ENCODE measurements around the gene KPNA6. TPM values are rescaled to one million over a fixed set of nuclear protein-coding genes. Genes with fewer than 3 reads are reported as not detected.
"Not testable (repeated sequence)": the region's sequence is repeated elsewhere in the genome, so short reads cannot be mapped to it uniquely, and the experiment has no call there.

Gene KPNA6
- polyA plus RNA-seq, 1 donor, result 39.9 TPM

- no peak for DNase-seq
Observed at GRCh38 chr1:32094746-32095521, 12.9 kb upstream of the KPNA6 start.

DNA sequence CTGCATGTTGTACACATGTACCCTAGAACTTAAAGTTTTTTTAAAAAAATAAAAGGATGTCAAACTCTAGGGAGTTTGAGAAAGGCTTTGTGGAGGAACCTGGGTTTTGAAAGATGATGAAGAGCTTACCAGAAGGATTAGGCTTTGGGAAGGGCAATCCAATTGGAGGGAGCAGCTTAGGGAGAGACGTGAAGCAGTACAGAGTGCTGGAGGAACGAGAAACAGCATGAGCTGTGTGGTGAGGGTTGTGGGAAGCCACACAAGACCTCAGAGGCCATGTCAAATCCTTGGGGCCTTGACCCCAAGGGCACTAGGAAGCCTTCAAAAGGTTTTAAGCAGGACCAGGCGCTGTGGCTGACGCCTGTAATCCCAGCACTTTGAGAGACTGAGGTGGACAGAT, 8.4 kb upstream of the KPNA6 start:
- no peak for DNase-seq

DNA sequence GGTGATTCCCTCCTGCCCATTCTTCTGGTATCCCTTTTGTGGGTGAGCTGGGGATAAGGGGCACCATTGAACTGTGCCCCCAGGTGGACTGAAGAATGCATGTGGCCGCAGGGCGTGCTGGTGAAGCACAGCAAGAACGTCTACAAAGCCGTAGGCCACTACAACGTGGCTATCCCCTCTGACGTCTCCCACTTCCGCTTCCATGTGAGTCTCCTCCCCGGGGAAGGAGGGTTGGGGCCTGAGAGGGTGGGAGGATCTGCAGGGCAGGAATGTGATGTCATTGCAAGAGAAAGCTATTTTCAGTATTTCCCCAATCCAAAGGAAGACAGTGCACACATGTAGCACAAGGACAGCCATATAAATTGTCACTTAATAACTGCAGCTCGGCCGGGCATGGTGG, 7.5 kb upstream of the KPNA6 start:
- no peak for DNase-seq

GRCh38 chr1:32100807-32101708, 6.8 kb upstream of the KPNA6 start:
- no peak for DNase-seq

GRCh38 chr1:32104127-32104526, 3.7 kb upstream of the KPNA6 start:
- DNase-seq, result no peak

GRCh38 chr1:32105338-32105737, 2.5 kb upstream of the KPNA6 start:
- DNase-seq, result no peak

- DNase-seq, result no peak
Observed at GRCh38 chr1:32106663-32107275, 1.1 kb upstream of the KPNA6 start.

- no peak for DNase-seq
Observed at GRCh38 chr1:32111040-32111623, 3.3 kb downstream of the KPNA6 start.

DNA sequence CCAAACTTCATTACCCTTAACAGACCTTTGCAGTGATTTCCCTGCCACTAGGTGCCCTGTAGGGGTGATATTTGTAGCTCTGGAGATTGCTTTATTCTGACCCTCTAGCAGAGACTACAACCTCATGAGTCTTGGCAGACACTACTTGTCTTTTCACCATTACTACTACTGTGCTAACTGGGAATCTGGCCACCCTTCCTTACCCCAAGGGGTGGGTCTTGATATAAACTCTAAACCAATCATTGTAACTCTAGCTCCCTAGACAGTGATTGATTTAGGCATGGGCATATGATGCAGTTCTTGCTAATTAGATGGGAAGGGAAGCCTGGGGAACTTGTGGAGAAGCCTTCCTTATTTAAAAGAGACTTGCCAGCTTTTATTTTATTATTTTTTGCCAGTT, 3.9 kb downstream of the KPNA6 start:
- no peak for DNase-seq

DNA sequence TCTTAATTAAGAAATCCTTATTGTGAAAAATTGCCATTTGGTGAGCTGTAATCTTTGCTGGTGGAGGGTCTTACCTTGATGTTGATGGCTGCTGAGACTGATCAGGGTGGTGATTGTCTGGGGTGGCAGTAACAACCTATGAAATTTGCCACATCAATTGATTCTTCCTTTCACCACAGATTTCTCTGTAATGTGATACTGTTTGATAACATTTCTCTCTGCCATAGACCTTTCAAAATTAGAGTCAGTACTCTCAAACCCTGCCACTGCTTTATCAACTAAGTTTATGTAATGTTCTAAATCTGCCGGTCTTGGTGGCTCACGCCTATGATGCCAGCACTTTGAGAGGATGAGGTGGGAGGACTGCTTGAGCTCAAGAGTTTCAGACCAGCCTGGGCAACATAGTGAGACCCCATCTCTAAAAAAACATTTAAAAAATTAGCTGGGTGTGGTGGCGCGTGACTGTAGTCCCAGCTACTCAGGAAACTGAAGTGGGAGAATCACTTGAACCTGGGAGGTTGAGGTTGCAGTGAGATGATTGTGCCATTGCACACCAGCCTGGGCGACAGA, 5.0 kb downstream of the KPNA6 start:
- no peak for DNase-seq

- not testable (repeated sequence) for DNase-seq
Observed at GRCh38 chr1:32113436-32113835, 5.6 kb downstream of the KPNA6 start.

- DNase-seq, result no peak
Observed at GRCh38 chr1:32114420-32114819, 6.6 kb downstream of the KPNA6 start.

- no peak for DNase-seq
Observed at GRCh38 chr1:32115496-32115895, 7.6 kb downstream of the KPNA6 start.

- no peak for DNase-seq
Observed at GRCh38 chr1:32116531-32116930, 8.7 kb downstream of the KPNA6 start.

- DNase-seq, result no peak
Observed at GRCh38 chr1:32122151-32122550, 14.3 kb downstream of the KPNA6 start.

DNA sequence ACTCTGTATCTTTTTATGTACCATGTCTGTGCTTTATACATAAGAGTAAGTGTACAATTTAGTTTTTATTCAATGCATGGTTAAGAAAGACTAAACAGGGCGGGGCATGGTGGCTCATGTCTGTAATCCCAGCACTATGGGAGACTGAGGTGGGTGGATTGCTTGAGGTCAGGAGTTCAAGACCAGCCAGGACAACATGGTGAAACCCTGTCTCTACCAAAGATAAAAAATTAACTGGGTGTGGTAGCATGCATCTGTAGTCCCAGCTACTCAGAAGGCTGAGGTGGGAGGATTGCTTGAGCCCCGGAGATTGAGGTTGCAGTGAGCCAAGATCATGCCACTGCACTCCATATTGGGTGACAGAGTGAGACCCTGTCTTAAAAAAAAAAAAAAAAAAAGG, 15.5 kb downstream of the KPNA6 start:
- not testable (repeated sequence) for DNase-seq

DNA sequence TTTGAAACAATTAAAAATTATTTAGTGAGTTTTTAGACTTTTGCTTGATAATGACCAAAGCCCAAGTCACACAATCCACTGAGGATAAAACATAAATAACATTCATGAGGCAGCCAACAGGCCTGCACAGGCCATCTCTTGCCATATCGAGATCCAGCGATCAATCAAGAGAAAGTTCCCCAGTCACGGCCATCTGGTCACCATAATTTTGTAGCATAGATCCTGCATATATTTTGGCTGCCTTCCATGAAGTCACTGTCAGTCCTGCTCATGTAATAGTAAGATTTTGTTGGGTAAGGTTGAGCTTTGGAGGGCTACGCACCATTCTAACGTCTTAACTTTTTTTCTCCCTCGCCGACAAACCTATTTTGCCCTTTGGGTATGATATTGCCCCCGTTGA, 17.5 kb downstream of the KPNA6 start:
- no peak for DNase-seq

DNA sequence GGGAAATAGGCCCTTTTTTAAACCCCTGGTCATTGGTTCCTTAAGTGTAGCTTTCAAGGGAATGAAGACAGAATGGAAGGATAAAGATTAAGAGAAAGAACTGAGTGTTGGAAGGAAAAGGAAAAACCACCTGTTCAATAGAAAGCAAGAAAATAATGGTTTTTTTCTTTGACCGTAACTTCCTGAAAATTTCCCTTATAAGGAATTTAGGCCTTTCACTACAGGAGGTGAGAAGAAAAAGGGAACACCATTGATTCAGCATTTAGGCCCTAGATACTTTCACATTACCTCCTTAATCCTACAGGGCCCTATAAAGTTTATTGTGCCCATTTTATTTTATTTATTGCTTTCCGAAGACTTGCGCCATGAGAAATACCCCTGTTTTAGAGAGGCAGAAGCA, 18.9 kb downstream of the KPNA6 start:
- no peak for DNase-seq

- no peak for DNase-seq
Observed at GRCh38 chr1:32127409-32128198, 19.7 kb downstream of the KPNA6 start.

DNA sequence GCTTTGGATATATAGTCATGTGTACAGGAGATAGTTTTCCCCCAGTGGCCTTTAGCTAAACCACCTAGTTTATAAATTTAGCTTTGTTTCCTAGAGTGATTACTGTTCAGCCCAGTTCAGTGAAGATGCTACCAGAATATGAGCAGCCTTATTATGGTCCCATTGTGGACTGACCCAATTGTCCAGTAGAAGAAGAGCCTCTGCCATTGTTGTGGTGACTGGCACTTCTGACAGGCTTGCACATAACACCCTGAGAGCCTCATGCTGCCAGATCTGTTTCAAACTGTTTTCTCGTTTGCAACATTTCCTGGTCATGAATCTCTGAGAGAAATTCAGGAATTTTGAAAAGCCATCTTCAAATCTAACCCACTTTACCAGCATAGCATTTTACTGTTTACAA, 20.6 kb downstream of the KPNA6 start:
- no peak for DNase-seq

- no peak for DNase-seq
Observed at GRCh38 chr1:32128964-32129363, 21.1 kb downstream of the KPNA6 start.

GRCh38 chr1:32133950-32134280, 26.1 kb downstream of the KPNA6 start:
- DNase-seq, result not testable (repeated sequence)
